Liver (tissue), 3 donors: Measurements from ENCODE around the gene KRTAP13-3.

ENCODE experiments used
- JUND ChIP-seq, 2 donors: IDR thresholded peaks; 2 replicates each; pipeline ENCODE4 v1.6.1; 2016; ENCODE audit warnings: antibody characterized with exemption in 2 of 2
- RAD21 ChIP-seq, 2 donors: IDR thresholded peaks; 2 replicates each; pipeline ENCODE4 v1.6.1; 2016; ENCODE audit warnings: antibody characterized with exemption in 2 of 2, mild to moderate bottlenecking in 2 of 2
- SP1 ChIP-seq: IDR thresholded peaks from 2 replicates; pipeline ENCODE4 v1.6.1; 2018; ENCODE audit warnings: antibody characterized with exemption, mild to moderate bottlenecking
- TAF1 ChIP-seq: conservative IDR thresholded peaks from 2 replicates; pipeline ENCODE4 v1.6.1; 2016; ENCODE audit warnings: antibody characterized with exemption, mild to moderate bottlenecking
- YY1 ChIP-seq: IDR thresholded peaks from 2 replicates; pipeline ENCODE4 v1.6.1; 2016; ENCODE audit warnings: antibody characterized with exemption, mild to moderate bottlenecking
- TF ChIP-seq, protein P1 (sequence below): fragments of 150-350 bp; IDR thresholded peaks from 2 replicates; pipeline ENCODE4 v1.5.1; 2017; ENCODE audit warnings: improper control_type of control experiment, low read depth, low read length; ENCODE audit not compliant: missing input control
- TF ChIP-seq, protein P2 (sequence below): IDR thresholded peaks from 2 replicates; pipeline ENCODE4 v1.6.1; 2016; ENCODE audit warnings: antibody characterized with exemption
- TF ChIP-seq, protein P3 (sequence below): IDR thresholded peaks from 2 replicates; pipeline ENCODE4 v1.6.1; 2016; ENCODE audit warnings: antibody characterized with exemption, mild to moderate bottlenecking
- TF ChIP-seq, protein P4 (sequence below): IDR thresholded peaks from 2 replicates; pipeline ENCODE4 v1.6.1; 2016; ENCODE audit warnings: antibody characterized with exemption
- TF ChIP-seq, protein P5 (sequence below): IDR thresholded peaks from 2 replicates; pipeline ENCODE4 v1.6.1; 2016; ENCODE audit warnings: antibody characterized with exemption
- donor health status: healthy.
- donor health status: healthy.

DNA sequence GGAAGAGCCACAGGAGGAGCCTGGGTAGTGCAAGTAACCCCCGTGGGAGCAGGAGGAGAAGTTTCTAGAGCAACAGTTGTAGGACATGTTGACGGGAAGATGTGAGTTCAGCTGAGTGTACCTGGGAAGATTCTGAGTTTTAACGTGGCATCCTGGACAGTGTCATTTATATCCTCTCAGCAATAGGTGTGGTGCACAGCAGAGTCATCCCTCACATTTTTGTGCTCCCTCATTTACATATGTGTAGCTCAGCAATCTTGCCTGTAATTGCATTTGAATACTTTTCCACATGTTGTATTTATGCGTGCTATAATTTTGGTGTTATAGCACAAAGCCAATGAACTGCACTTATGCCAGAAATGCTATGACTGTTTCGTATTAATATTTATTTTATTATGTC is at the start of gene KRTAP13-3:
- TF ChIP-seq, protein P1, sequence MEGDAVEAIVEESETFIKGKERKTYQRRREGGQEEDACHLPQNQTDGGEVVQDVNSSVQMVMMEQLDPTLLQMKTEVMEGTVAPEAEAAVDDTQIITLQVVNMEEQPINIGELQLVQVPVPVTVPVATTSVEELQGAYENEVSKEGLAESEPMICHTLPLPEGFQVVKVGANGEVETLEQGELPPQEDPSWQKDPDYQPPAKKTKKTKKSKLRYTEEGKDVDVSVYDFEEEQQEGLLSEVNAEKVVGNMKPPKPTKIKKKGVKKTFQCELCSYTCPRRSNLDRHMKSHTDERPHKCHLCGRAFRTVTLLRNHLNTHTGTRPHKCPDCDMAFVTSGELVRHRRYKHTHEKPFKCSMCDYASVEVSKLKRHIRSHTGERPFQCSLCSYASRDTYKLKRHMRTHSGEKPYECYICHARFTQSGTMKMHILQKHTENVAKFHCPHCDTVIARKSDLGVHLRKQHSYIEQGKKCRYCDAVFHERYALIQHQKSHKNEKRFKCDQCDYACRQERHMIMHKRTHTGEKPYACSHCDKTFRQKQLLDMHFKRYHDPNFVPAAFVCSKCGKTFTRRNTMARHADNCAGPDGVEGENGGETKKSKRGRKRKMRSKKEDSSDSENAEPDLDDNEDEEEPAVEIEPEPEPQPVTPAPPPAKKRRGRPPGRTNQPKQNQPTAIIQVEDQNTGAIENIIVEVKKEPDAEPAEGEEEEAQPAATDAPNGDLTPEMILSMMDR: no peak
- TF ChIP-seq SP1 (no peak), RAD21 (IDR thresholded peaks at IDR 0.05) (no peak), YY1 (no peak), TAF1 (no peak), JUND (IDR thresholded peaks at IDR 0.05) (no peak)
- TF ChIP-seq, protein P2, sequence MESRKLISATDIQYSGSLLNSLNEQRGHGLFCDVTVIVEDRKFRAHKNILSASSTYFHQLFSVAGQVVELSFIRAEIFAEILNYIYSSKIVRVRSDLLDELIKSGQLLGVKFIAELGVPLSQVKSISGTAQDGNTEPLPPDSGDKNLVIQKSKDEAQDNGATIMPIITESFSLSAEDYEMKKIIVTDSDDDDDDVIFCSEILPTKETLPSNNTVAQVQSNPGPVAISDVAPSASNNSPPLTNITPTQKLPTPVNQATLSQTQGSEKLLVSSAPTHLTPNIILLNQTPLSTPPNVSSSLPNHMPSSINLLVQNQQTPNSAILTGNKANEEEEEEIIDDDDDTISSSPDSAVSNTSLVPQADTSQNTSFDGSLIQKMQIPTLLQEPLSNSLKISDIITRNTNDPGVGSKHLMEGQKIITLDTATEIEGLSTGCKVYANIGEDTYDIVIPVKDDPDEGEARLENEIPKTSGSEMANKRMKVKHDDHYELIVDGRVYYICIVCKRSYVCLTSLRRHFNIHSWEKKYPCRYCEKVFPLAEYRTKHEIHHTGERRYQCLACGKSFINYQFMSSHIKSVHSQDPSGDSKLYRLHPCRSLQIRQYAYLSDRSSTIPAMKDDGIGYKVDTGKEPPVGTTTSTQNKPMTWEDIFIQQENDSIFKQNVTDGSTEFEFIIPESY: no peak
- TF ChIP-seq, protein P3, sequence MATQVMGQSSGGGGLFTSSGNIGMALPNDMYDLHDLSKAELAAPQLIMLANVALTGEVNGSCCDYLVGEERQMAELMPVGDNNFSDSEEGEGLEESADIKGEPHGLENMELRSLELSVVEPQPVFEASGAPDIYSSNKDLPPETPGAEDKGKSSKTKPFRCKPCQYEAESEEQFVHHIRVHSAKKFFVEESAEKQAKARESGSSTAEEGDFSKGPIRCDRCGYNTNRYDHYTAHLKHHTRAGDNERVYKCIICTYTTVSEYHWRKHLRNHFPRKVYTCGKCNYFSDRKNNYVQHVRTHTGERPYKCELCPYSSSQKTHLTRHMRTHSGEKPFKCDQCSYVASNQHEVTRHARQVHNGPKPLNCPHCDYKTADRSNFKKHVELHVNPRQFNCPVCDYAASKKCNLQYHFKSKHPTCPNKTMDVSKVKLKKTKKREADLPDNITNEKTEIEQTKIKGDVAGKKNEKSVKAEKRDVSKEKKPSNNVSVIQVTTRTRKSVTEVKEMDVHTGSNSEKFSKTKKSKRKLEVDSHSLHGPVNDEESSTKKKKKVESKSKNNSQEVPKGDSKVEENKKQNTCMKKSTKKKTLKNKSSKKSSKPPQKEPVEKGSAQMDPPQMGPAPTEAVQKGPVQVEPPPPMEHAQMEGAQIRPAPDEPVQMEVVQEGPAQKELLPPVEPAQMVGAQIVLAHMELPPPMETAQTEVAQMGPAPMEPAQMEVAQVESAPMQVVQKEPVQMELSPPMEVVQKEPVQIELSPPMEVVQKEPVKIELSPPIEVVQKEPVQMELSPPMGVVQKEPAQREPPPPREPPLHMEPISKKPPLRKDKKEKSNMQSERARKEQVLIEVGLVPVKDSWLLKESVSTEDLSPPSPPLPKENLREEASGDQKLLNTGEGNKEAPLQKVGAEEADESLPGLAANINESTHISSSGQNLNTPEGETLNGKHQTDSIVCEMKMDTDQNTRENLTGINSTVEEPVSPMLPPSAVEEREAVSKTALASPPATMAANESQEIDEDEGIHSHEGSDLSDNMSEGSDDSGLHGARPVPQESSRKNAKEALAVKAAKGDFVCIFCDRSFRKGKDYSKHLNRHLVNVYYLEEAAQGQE: no peak
- TF ChIP-seq, protein P4, sequence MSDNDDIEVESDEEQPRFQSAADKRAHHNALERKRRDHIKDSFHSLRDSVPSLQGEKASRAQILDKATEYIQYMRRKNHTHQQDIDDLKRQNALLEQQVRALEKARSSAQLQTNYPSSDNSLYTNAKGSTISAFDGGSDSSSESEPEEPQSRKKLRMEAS: no peak
- TF ChIP-seq, protein P5, sequence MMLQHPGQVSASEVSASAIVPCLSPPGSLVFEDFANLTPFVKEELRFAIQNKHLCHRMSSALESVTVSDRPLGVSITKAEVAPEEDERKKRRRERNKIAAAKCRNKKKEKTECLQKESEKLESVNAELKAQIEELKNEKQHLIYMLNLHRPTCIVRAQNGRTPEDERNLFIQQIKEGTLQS: no peak
